Endothelial cell of umbilical vein (primary cell): Measurements from ENCODE around the gene KRTAP22-1. TPM values are rescaled to one million over a fixed set of nuclear protein-coding genes. Genes with fewer than 3 reads are reported as not detected.

Experiments
- BruUV-seq: library from RNA; stranded (reverse); fragments of 400-500 nt; replicated peaks from 2 replicates; lab custom pipeline; 2021; lab: Mats Ljungman, UMichigan
- CTCF ChIA-PET: fragments of 300-600, 350-600 bp; sonication (Branson Sonifier 250); formaldehyde crosslinking; loops from one replicate; lab custom pipeline; 2021; ENCODE audit warnings: antibody characterized with exemption, inconsistent platforms; lab: Charles Lee
- POLR2A ChIA-PET: fragments of 300-600, 350-600 bp; sonication (Branson Sonifier 250); formaldehyde crosslinking; loops from one replicate; lab custom pipeline; 2021; ENCODE audit warnings: antibody characterized with exemption, inconsistent platforms; lab: Charles Lee
- DNase-seq: peaks from one replicate; pipeline ENCODE4 v3.0.0-alpha.2; 2011; ENCODE audit warnings: low read depth, low spot score
- FAIRE-seq: peaks from 2 replicates; lab custom pipeline; 2011; peaks lifted over from hg19 to GRCh38; lab: Jason Lieb, UNC
- H2AFZ ChIP-seq: 2 replicates; pipeline ENCODE4 v1.6.0; 2012; ENCODE audit warnings: low read depth, low read length, control low read depth, inconsistent platforms
- H3K27ac ChIP-seq: 2 replicates; pipeline ENCODE4 v1.5.1; 2011; ENCODE audit warnings: low read depth, mild to moderate bottlenecking, control low read depth, low read length, moderate library complexity; ENCODE audit not compliant: insufficient read depth
- H3K27me3 ChIP-seq, 2 experiments: 2 replicates each; pipeline versions ENCODE4 v1.6.0 to v1.6.1; 2011; ENCODE audit warnings: low read length in 2 of 2, mixed read lengths in 1 of 2; ENCODE audit not compliant: control insufficient read depth in 2 of 2, insufficient read depth in 2 of 2
- H3K36me3 ChIP-seq, 2 experiments: 2 replicates in 1 of 2; 3 replicates in 1 of 2; pipeline ENCODE4 v1.5.1; 2011; ENCODE audit warnings: low read length in 2 of 2, mild to moderate bottlenecking in 1 of 2, moderate library complexity in 1 of 2; ENCODE audit not compliant: control insufficient read depth in 2 of 2, insufficient read depth in 2 of 2; ENCODE audit errors: extremely low read depth in 1 of 2
- H3K4me1 ChIP-seq: 3 replicates; pipeline ENCODE4 v1.5.1; 2011; ENCODE audit warnings: mild to moderate bottlenecking, low read length; ENCODE audit not compliant: control insufficient read depth, insufficient read depth; ENCODE audit errors: extremely low read depth
- H3K4me2 ChIP-seq: 2 replicates; pipeline ENCODE4 v1.6.1; 2011; ENCODE audit warnings: low read length, control low read depth, mixed read lengths; ENCODE audit not compliant: insufficient read depth
- H3K4me3 ChIP-seq, 3 experiments: fragments of 200-600 bp in 1 of 3; sonication (generic), shearing (Covaris generic) in 1 of 3; replicated peaks in 1 of 3; 2 replicates each; pipeline ENCODE4 v1.5.1; 2011 to 2016; ENCODE audit warnings: control low read depth in 3 of 3, low read length in 3 of 3, mild to moderate bottlenecking in 2 of 3, inconsistent platforms in 1 of 3, low read depth in 1 of 3, moderate library complexity in 1 of 3; ENCODE audit not compliant: insufficient read depth in 1 of 3
- H3K79me2 ChIP-seq: 2 replicates; pipeline ENCODE4 v1.6.0; 2012; ENCODE audit warnings: low read length, inconsistent platforms; ENCODE audit not compliant: control insufficient read depth, insufficient read depth
- H3K9ac ChIP-seq: replicated peaks from 2 replicates; pipeline ENCODE3; 2011; ENCODE audit warnings: low read length, control low read depth; ENCODE audit not compliant: insufficient read depth; ENCODE audit errors: extremely low read depth
- H3K9me1 ChIP-seq: replicated peaks from 3 replicates; pipeline ENCODE4 v1.6.0; 2011; ENCODE audit warnings: mild to moderate bottlenecking, low read length; ENCODE audit not compliant: control insufficient read depth, insufficient read depth; ENCODE audit errors: extremely low read depth
- H3K9me3 ChIP-seq: replicated peaks from 2 replicates; pipeline ENCODE4 v1.5.1; 2012; ENCODE audit warnings: low read length, inconsistent platforms; ENCODE audit not compliant: control insufficient read depth, insufficient read depth
- H4K20me1 ChIP-seq: replicated peaks from 2 replicates; pipeline ENCODE3; 2011; ENCODE audit warnings: mild to moderate bottlenecking, low read length; ENCODE audit not compliant: control insufficient read depth, insufficient read depth; ENCODE audit errors: extremely low read depth
- EZH2 ChIP-seq: IDR thresholded peaks from 2 replicates; pipeline ENCODE4 v1.6.1; 2012; ENCODE audit warnings: borderline replicate concordance, low read depth, mild to moderate bottlenecking, moderate library complexity, low read length, inconsistent platforms; ENCODE audit not compliant: severe bottlenecking
- FOS ChIP-seq: IDR thresholded peaks from 2 replicates; pipeline ENCODE4 v1.6.1; 2011; ENCODE audit warnings: mild to moderate bottlenecking, low read length, moderate library complexity, borderline replicate concordance; ENCODE audit not compliant: insufficient read depth
- GATA2 ChIP-seq: IDR thresholded peaks from 2 replicates; pipeline ENCODE4 v1.7.0; 2011; ENCODE audit warnings: low read depth, mild to moderate bottlenecking, moderate library complexity, mixed read lengths, low read length; ENCODE audit not compliant: insufficient read length, insufficient read depth
- JUN ChIP-seq: IDR thresholded peaks from 2 replicates; pipeline ENCODE4 v1.6.1; 2011; ENCODE audit warnings: borderline replicate concordance, low read depth; ENCODE audit not compliant: insufficient read length, insufficient read depth
- MYC ChIP-seq: IDR thresholded peaks from one replicate; pipeline ENCODE4 v1.6.1; 2011; ENCODE audit warnings: mild to moderate bottlenecking, low read depth, low read length
- POLR2A ChIP-seq: IDR thresholded peaks from 2 replicates; pipeline ENCODE4 v1.6.1; 2012; ENCODE audit warnings: low read depth, mild to moderate bottlenecking, control low read depth, low read length
- POLR2AphosphoS5 ChIP-seq: IDR thresholded peaks from 2 replicates; pipeline ENCODE4 v1.6.1; 2012; ENCODE audit warnings: low read depth, mild to moderate bottlenecking, control low read depth, low read length, moderate library complexity; ENCODE audit not compliant: insufficient read depth
- dilution Hi-C: fragments of 300-500 bp; cut with MboI; formaldehyde crosslinking; loops from one replicate; pipeline ENCODE4 v1.15.0; 2019; ENCODE audit warnings: low sequenced_read_pairs; ENCODE audit not compliant: extremely low pct_ligation_motif_present
- intact Hi-C: fragments of 100-400 bp; cut with micrococcal nuclease; formaldehyde crosslinking; loops from one replicate; pipeline ENCODE4 v1.10.0; 2022
- polyA plus RNA-seq, 4 experiments: library from polyadenylated mRNA; depleted of rRNA in 3 of 4; stranded (reverse) in 3 of 4; unstranded in 1 of 4; fragments of >200 nt; gene quantifications; 2 replicates each; pipeline versions ENCODE4 v1.2.1 to v1.2.3, GENCODE V29; 2011 to 2012; ENCODE audit warnings: missing spikeins in 1 of 4
- total RNA-seq: library from RNA; stranded (reverse); gene quantifications from 2 replicates; pipeline ENCODE4 v1.2.3, GENCODE V29; 2021
- TF ChIP-seq, protein P1 (sequence below): IDR thresholded peaks from 2 replicates; pipeline ENCODE4 v1.6.1; 2011; ENCODE audit not compliant: insufficient read depth, insufficient read length
- TF ChIP-seq, protein P2 (sequence below), 2 donors: IDR thresholded peaks; 1 replicate in 1 of 2; 2 replicates in 1 of 2; pipeline ENCODE4 v1.5.1; 2011; ENCODE audit warnings: low read length in 2 of 2, mild to moderate bottlenecking in 2 of 2, moderate library complexity in 2 of 2, control low read depth in 1 of 2, inconsistent platforms in 1 of 2, low read depth in 1 of 2; ENCODE audit not compliant: insufficient read depth in 1 of 2; ENCODE audit errors: extremely low read depth in 1 of 2

Gene KRTAP22-1
- total and polyA plus RNA-seq, 2 donors (not counting 3 experiments of a cell fraction or from before 2014, with no cell fraction given): not detected

DNA sequence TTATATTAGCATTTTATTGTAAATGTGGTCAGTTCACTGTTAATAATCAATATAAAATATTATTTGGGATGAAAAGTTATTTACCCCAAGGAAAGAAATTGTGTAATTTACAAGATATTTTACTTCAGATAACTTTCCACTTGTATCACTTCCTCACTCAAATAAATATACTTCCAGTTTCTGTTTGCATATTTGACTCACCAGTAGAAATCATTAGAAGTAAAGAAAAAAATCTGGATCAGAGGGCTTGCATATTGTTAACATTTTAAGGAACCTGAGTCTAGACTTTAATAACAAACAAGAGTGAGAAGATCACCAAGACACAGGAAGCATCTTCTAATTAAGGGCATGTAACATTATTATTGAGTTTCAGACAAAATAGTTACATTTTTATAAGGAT lies 19.2 kb downstream of the KRTAP22-1 start:
- CTCF ChIA-PET: no interaction called here
- H3K27ac ChIP-seq: no peak overlapping the region

More for the DNA sequence above, 19.2 kb downstream of the KRTAP22-1 start:
- Histone ChIP-seq H3K36me3 (no peaks in the 10 kb centered on the region), H3K9ac (no peak overlapping the region), H3K4me3 (no peak overlapping the region), H2AFZ (no peak overlapping the region), H4K20me1 (no peaks in the 10 kb centered on the region), H3K27me3 (no peaks in the 10 kb centered on the region), H3K9me1 (no peaks in the 10 kb centered on the region), H3K79me2 (no peaks in the 10 kb centered on the region), H3K4me2 (no peak overlapping the region), H3K4me1 (no peaks in the 10 kb centered on the region), H3K9me3 (peaks cover 10% of the 10 kb centered on the region)
- POLR2A ChIA-PET: no interaction called here
- FAIRE-seq (no peak), DNase-seq (no peak)
- intact Hi-C loops (no loop called here), dilution Hi-C loops (no loop called here)
- BruUV-seq: no TSS peak
- TF ChIP-seq POLR2A (no peak), MYC (no peak), FOS (no peak), JUN (no peak), EZH2 (no peak), GATA2 (no peak), POLR2AphosphoS5 (no peak)
- TF ChIP-seq, protein P1, sequence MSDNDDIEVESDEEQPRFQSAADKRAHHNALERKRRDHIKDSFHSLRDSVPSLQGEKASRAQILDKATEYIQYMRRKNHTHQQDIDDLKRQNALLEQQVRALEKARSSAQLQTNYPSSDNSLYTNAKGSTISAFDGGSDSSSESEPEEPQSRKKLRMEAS: no peak
- TF ChIP-seq, protein P2, sequence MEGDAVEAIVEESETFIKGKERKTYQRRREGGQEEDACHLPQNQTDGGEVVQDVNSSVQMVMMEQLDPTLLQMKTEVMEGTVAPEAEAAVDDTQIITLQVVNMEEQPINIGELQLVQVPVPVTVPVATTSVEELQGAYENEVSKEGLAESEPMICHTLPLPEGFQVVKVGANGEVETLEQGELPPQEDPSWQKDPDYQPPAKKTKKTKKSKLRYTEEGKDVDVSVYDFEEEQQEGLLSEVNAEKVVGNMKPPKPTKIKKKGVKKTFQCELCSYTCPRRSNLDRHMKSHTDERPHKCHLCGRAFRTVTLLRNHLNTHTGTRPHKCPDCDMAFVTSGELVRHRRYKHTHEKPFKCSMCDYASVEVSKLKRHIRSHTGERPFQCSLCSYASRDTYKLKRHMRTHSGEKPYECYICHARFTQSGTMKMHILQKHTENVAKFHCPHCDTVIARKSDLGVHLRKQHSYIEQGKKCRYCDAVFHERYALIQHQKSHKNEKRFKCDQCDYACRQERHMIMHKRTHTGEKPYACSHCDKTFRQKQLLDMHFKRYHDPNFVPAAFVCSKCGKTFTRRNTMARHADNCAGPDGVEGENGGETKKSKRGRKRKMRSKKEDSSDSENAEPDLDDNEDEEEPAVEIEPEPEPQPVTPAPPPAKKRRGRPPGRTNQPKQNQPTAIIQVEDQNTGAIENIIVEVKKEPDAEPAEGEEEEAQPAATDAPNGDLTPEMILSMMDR (IDR thresholded peaks at IDR 0.05; ENCODE audit: extremely low read depth in 1 of 2, insufficient read depth in 1 of 2, low read depth in 1 of 2, low read length in 2 of 2): no peak
